HT-29 (cell line): ENCODE measurements around the gene BDP1. TPM values are rescaled to one million over a fixed set of nuclear protein-coding genes. Genes with fewer than 3 reads are reported as not detected.
"Not testable (repeated sequence)": the region's sequence is repeated elsewhere in the genome, so short reads cannot be mapped to it uniquely, and the experiment has no call there.

Experiments used
- DNase-seq: peaks from one replicate; pipeline ENCODE4 v3.0.0-alpha.2; 2015; ENCODE audit warnings: low spot score
- total RNA-seq: library from RNA; depleted of rRNA; stranded (reverse); fragments of >200 nt; shearing (Covaris generic); gene quantifications from 2 replicates; pipeline ENCODE4 v1.2.3, GENCODE V29; 2014

BDP1 gene
- total RNA-seq, 1 experiment from 2014 or later = 19.3 TPM

DNA sequence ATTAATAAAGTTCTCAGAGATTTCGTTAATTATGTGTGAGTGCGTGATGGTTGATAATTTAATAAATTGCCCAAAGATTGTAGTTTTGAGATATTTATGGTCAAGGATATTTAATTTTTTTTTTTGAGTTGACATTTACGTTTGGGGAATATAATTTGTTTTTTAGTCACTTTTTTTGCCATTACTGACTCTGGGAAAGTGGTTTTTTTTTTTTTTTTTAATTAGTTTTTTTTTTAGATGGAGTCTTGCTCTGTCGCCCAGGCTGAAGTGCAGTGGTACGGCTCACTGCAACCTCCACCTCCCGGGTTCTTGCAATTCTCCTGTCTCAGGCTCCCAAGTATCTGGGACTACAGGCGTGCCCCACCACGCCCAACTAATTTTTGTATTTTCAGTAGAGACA lies 1.7 kb downstream of the BDP1 start:
- DNase-seq = no peak

GRCh38 chr5:71460693-71461092 lies 5.2 kb downstream of the BDP1 start:
- DNase-seq = no peak

DNA sequence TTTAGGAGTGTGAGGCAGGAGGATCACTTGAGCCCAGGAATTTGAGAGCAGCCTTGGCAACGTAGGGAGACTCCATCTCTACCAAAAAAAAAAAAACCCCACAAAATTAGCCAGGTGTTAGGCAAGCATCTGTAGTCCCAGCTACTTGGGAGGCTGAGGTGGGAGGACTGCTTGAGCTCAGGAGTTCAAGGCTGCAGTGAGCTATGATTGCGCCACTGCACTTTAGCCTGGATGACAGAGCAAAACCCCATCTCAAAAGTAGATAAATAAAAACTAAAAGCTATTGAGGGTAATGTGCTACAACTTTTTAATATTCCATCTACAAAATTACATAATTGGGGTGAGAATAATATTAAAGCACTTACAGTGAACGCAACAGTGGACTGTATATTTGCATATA lies 5.9 kb downstream of the BDP1 start:
- no peak for DNase-seq

GRCh38 chr5:71471193-71471592 lies 15.7 kb downstream of the BDP1 start:
- no peak for DNase-seq

- peak; percentile 38 for DNase-seq
Measured at GRCh38 chr5:71475788-71476384, 20.4 kb downstream of the BDP1 start.

DNA sequence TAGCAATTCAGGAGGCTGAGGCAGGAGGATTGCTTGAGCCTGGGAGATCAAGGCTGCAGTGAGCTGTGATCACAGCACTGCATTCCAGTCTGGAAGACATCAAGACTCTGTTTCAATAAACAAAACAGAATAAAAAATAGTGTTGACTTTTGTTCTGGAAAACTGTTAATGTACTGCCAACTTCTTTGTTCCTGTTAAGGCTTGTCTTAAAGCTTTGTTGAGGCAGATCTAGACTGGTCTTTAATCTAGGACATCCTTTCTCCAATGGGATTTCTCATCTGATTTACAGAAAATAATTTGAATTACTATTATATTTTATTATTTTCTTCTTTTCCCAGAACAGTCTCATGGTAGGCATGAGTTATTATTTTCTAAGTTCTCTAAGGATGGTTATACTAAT lies 26.0 kb downstream of the BDP1 start:
- no peak for DNase-seq

DNA sequence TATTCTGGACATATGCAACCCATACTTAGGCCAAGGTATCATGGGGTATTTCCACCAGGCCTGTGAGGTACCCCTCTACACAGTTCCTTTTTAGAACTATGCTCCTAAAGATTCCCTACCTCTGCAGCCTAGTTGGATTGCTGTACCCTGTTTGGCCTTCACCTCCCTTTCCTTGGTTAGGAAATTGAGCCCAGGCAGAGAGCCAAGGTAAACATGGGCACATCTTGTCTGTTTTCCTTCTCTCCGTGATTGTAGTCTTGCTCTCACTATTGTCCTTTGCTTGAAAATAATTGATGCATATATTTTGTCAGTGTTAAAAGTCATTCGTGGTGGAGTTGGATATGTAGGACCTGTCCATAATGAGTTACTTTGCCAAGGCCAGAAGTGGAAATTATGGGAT lies 26.7 kb downstream of the BDP1 start:
- peak; percentile 79 for DNase-seq

- DNase-seq = peak; percentile 49
Measured at GRCh38 chr5:71483355-71483754, 27.9 kb downstream of the BDP1 start.

DNA sequence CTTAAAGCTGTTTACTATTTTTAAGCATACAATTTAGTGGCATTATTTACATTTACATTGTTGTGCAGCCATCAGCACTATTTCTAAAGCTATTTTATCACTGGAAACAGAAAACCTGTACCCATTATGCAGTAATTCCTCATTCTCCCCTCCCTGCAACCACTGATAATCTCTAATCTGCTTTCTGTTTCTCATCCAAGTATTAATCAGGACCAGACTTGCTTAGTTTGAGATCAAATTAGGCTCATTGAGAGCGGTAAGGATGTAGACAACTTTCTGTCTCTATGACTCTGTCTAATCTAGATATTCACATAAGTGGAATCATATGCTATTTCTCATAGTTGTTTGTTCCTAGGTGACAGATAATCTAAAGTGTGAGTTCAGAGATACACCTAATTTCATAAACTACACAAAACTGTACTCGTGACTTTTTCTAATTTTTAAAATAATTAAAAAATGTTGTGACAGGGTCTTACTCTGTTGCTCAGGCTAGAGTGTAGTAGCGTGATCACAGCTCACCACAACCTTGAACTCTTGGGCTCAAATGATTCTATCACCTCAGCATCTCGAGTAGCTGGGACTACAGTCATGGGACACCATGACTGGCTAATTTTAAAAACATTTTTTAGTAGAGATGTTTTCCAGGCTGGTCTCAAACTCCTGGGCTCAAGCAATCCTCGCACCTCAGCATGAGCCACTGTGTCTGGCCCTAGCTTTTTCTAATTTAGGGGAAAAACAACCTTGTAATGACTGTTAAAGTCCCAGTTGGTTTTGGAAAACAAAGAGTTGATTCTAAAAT lies 37.6 kb downstream of the BDP1 start:
- DNase-seq = no peak

DNA sequence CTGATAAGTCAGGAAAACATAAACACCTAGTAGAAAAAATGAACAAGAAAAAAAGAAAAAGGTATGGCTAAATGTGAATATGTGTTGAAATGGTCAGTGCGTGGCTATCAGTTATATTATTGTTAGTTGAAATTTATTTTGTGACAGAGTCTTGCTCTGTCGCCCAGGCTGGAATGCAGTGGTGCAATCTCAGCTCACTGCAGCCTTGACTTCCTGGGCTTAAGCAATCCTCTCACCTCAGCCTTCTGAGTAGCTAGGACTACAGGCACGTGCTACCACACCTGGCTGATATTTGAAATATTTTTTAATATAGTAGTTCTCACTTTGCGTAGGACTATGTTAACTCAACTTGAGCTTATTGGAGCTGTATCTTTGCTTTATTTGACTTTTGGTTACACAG lies 38.8 kb downstream of the BDP1 start:
- DNase-seq = not testable (repeated sequence)

DNA sequence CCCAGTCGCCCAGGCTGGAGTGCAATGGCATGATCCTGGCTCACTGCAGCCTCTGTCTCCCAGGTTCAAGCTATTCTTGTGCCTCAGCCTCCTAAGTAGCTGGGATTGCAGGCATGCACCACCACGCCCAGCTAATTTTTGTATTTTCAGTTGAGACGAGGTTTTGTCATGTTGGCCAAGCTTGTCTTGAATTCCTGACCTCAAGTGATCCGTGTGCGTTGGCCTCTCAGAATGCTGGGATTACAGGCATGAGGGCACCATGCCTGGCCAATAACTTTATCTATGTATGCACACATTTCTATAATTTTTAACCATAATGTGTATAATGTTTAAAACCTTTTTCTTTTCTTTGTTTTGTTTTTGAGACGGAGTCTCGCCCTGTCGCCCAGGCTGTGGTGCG lies 43.3 kb downstream of the BDP1 start:
- not testable (repeated sequence) for DNase-seq

DNA sequence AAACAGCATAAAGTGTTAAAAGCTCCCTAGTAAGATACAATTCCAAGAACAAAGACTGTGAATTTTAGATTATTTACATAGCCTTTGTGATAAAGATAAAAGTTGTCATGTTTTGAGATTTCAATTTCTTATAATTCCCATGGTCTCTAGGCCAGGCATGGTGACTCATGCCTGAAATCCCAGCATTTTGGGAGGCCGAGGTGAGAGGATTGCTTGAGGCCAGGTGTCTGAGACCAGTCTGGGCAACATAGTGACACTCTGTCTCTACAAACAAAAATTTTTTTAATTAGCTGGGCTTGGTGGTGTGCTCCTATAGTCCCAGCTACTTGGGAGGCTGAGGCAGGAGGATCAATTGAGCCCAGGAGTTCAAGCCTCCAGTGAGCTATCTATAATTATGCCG lies 48.1 kb downstream of the BDP1 start:
- no peak for DNase-seq

DNA sequence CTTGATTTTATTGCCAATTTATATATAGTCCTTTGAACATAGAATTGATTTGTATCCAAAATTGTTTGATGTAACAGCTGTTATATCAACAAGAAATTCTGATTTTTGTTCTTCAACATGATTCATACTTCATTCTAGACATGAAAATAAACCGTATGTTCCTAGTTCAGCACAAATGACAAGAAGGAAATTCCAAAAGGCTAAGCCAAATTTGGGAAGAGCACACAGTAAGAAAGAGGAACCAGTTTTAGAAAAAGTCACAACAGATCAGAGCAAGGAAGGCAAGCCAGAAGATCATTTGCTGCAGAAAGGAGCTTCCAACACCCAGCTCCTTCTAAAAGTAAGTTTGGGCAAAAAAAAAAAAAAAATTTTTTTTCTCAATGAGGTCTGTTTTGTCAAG lies 66.7 kb downstream of the BDP1 start:
- DNase-seq = no peak

- not testable (repeated sequence) for DNase-seq
Measured at GRCh38 chr5:71525611-71526010, 70.2 kb downstream of the BDP1 start.

DNA sequence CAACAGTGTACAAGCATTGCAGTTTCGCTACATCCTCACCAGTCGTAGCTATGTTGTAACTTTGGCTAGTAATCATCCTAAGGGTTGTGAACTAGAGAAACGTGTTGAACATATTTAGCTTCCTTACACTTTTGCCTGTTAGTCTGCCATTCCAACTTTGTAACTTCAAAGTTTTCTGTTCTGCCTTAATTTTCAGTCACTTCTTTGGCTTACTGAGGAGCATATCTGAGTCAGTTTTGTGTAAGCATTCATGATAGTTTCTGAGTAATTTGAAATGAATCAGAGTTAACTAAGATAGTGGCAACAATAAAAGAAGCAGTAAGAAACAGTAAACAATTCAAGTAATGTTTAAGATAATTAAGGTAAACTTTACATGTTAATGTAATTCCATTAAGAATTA lies 72.8 kb downstream of the BDP1 start:
- no peak for DNase-seq

- DNase-seq = no peak
Measured at GRCh38 chr5:71529682-71530081, 74.2 kb downstream of the BDP1 start.

DNA sequence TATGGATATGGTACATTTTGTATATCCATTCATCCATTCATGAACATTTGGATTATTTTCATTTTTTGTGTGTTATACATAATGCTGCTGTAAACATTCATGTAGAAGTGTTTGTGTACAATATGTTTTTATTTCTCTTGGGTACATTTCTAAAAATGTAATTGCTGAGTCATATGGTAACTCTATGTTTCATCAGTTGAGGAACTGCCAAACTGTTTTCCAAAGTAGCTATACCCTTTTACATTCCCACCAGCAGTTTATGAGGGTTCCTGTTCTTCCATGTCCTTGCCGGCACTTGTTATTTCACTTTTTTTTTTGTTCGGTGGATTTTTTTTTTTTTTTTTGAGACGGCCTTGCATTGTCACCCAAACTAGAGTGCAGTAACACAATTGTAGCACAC lies 77.7 kb downstream of the BDP1 start:
- DNase-seq = no peak

GRCh38 chr5:71533615-71534014 lies 78.2 kb downstream of the BDP1 start:
- no peak for DNase-seq

GRCh38 chr5:71537687-71538086 lies 82.2 kb downstream of the BDP1 start:
- no peak for DNase-seq

GRCh38 chr5:71550885-71551284 lies 95.4 kb downstream of the BDP1 start:
- DNase-seq = not testable (repeated sequence)

DNA sequence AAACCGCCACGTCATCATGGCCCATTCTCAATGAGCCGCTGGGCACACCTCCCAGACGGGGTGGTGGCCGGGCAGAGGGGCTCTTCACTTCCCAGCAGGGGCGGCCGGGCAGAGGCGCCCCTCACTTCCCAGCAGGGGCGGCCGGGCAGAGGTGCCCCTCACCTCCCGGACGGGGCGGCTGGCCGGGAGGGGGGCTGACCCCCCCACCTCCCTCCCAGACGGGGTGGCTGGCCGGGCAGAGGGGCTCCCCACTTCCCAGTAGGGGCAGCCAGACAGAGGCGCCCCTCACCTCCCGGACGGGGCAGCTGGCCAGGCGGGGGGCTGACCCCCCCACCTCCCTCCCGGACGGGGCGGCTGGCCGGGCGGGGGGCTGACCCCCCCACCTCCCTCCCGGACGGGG lies 96.1 kb downstream of the BDP1 start:
- DNase-seq = not testable (repeated sequence)

DNA sequence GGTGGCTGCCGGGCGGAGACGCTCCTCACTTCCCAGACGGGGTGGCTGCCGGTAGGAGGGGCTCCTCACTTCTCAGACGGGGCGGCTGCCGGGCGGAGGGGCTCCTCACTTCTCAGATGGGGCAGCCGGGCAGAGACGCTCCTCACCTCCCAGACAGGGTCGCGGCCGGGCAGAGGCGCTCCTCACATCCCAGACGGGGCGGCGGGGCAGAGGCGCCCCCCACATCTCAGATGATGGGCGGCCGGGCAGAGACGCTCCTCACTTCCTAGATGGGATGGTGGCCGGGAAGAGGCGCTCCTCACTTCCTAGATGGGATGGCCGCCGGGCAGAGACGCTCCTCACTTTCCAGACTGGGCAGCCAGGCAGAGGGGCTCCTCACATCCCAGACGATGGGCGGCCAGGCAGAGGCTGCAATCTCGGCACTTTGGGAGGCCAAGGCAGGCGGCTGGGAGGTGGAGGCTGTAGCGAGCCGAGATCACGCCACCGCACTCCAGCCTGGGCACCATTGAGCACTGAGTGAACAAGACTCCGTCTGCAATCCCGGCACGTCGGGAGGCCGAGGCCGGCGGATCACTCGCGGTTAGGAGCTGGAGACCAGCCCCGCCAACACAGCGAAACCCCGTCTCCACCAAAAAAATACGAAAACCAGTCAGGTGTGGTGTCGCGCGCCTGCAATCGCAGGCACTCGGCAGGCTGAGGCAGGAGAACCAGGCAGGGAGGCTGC lies 96.7 kb downstream of the BDP1 start:
- not testable (repeated sequence) for DNase-seq

- no peak for DNase-seq
Measured at GRCh38 chr5:71563161-71563560, 107.7 kb downstream of the BDP1 start.
